HS-5 (cell line): ENCODE measurements around the gene SPATA6L.
"Not testable (repeated sequence)": the region's sequence is repeated elsewhere in the genome, so short reads cannot be mapped to it uniquely, and the experiment has no call there.

Source experiments
- DNase-seq: peaks from one replicate; pipeline ENCODE4 v3.0.0-alpha.2; 2012; ENCODE audit warnings: low read depth

The SPATA6L gene

GRCh38 chr9:4630836-4631235 lies 35.4 kb downstream of the SPATA6L start:
- DNase-seq = no peak

GRCh38 chr9:4622016-4622415 lies 44.3 kb downstream of the SPATA6L start:
- DNase-seq = no peak

- DNase-seq = no peak
Measured at GRCh38 chr9:4620881-4621555, 45.3 kb downstream of the SPATA6L start.

- DNase-seq = no peak
Measured at GRCh38 chr9:4620057-4620765, 46.1 kb downstream of the SPATA6L start.

- DNase-seq = no peak
Measured at GRCh38 chr9:4618700-4619099, 47.6 kb downstream of the SPATA6L start.

GRCh38 chr9:4617752-4618151 lies 48.5 kb downstream of the SPATA6L start:
- no peak for DNase-seq

GRCh38 chr9:4615778-4616177 lies 50.5 kb downstream of the SPATA6L start:
- no peak for DNase-seq

GRCh38 chr9:4615251-4615650 lies 51.0 kb downstream of the SPATA6L start:
- no peak for DNase-seq

GRCh38 chr9:4614627-4615026 lies 51.7 kb downstream of the SPATA6L start:
- DNase-seq = no peak

- not testable (repeated sequence) for DNase-seq
Measured at GRCh38 chr9:4606033-4606432, 60.2 kb downstream of the SPATA6L start.

- no peak for DNase-seq
Measured at GRCh38 chr9:4604678-4605095, 61.6 kb downstream of the SPATA6L start.

GRCh38 chr9:4603830-4604229 lies 62.5 kb downstream of the SPATA6L start:
- DNase-seq = no peak

- DNase-seq = no peak
Measured at GRCh38 chr9:4600368-4600767, 65.9 kb downstream of the SPATA6L start.

- DNase-seq = no peak
Measured at GRCh38 chr9:4596165-4596922, 69.9 kb downstream of the SPATA6L start.

GRCh38 chr9:4594994-4595393 lies 71.3 kb downstream of the SPATA6L start:
- DNase-seq = no peak

GRCh38 chr9:4594545-4594944 lies 71.7 kb downstream of the SPATA6L start:
- no peak for DNase-seq

GRCh38 chr9:4592886-4593285 lies 73.4 kb downstream of the SPATA6L start:
- DNase-seq = no peak

GRCh38 chr9:4592295-4592694 lies 74.0 kb downstream of the SPATA6L start:
- no peak for DNase-seq

- DNase-seq = no peak
Measured at GRCh38 chr9:4591123-4591500, 75.2 kb downstream of the SPATA6L start.

- no peak for DNase-seq
Measured at GRCh38 chr9:4590430-4591122, 75.7 kb downstream of the SPATA6L start.

GRCh38 chr9:4588721-4589120 lies 77.6 kb downstream of the SPATA6L start:
- DNase-seq = no peak

- DNase-seq = no peak
Measured at GRCh38 chr9:4585135-4585534, 81.1 kb downstream of the SPATA6L start.
